ENCODE measurements around the gene ADIPOR2.
A peak's percentile ranks its signal among the peaks of the same experiment; 100 is the strongest.
"Not testable (repeated sequence)": the region's sequence is repeated elsewhere in the genome, so short reads cannot be mapped to it uniquely, and the experiment has no call there.

The ADIPOR2 gene

DNA sequence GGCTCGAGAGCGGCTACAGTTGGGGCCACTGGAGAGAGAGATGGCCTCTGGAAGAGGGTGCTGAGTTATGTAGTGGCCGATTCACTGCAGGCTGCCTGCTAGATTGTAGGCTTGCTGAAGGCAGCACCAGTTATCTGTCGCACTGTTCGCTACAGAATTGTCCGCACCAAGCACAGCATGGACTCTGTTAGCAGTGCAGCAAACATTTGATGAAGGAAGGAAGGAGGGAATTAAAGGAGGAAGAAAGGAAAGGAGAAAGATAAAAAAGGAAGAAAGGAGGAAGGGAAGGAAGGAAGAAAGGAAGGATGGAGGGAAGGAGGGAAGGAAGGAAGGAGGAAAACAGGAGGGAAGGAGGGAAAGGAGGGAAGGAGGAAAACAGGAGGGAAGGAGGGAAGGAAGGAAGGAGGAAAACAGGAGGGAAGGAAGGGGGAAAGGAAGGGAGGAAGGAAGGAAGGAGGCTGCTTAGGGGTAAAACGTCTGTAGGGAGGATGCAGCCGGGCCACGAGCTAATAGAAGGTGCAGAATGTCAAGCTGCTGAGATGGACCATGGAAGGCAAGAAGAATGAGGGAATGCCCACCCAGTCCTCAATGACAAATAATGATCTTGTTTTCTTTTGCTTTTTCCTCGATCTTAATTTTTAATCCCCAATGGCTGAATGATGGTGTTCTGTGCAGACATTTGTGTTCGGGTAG is 27.3 kb upstream of the ADIPOR2 start:
- DNase-seq, result no peak

DNA sequence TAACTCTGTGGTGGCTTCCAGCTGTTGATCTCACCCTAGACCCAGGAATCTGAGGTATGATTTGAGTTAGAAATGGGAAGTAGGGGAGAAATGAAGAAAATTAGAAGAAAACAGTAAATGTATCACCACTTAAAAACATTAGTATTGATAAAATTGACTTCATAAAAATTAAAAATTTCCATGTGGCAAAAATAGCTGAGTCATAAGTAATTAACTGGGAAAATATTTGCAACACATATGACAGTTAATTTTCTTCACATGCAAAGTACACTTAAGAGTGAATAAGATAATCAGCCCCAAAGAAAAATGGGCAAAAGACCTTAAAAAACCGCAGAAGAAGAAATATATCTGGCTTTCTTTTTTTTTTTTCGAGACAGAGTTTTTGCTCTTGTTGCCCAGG is 25.5 kb upstream of the ADIPOR2 start:
- no peak for DNase-seq

DNA sequence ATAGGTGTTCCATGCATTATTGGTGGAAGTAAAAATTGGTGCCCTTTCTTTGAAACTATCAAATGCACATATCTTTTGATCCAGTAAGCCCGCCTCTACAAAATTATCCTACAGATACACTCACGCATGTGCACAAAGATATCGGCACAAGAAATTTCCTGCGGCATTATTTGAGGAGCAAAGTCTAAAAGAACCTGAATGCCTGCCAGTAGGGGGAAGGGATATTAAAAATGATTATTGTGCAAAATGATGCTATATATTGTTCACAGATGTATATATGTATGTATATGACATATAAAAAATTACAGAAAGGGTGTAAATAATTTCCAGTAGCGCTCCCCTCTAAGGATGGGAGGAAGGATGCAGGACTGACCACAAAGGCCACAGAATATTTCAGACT is 24.7 kb upstream of the ADIPOR2 start:
- DNase-seq, result no peak

DNA sequence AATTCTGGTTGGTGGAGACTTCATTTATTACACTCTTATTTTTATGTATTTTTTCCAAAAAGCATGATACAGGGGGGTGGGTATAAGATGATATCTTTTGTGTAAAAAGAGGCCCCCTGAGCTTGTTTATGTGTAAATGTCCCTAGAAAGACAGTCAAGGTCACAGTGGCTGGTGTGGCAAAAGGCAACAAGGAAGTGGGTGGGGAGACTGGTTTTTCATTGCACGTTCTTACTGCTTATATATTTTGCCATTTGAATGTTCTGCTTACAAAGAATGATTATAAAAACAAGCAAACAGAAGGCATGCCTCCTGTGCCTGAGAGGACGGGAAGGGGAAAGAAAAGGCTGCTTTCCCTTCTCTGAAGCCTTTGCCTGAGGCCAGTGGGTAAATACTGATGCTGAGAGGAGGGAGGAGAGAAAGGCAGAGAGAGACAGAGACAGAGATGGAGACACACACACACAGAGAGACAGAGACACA is 24.1 kb upstream of the ADIPOR2 start:
- DNase-seq, result no peak

DNA sequence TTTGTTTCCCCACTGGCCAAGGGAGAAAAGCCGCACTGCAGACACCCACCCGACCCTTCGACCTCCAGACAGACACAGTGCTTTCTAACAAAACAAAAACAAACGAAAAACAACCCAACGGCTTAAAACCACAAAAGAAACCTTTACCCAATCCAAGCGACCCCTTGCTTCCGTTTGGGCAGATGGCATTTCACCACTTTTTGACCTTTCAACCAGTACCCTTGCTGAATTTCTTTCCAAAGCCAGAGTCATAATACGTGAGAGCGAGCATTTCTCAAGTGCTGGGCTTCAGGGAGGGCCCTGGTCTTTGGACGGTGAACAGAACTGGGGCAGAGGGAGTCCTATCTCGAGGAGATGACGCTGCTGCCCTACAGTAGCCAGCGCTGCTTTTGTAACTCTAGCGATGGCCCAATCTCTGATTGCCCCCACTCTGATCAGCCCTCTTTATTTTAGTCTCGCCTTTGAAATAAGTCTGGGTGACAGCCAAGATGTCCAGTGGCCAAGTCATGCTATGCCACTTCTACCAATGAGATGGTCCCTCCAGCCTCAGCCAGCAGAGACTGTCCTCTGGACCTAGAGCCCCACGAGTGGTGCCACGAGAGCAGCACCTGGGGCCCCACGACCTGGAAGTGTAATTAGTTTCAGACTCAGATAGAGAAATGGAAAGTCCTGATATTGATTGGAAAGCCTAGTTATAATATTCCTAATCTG is 21.9 kb upstream of the ADIPOR2 start:
- peak in 2 of 56 donors; percentile 18 to 44 for DNase-seq

DNA sequence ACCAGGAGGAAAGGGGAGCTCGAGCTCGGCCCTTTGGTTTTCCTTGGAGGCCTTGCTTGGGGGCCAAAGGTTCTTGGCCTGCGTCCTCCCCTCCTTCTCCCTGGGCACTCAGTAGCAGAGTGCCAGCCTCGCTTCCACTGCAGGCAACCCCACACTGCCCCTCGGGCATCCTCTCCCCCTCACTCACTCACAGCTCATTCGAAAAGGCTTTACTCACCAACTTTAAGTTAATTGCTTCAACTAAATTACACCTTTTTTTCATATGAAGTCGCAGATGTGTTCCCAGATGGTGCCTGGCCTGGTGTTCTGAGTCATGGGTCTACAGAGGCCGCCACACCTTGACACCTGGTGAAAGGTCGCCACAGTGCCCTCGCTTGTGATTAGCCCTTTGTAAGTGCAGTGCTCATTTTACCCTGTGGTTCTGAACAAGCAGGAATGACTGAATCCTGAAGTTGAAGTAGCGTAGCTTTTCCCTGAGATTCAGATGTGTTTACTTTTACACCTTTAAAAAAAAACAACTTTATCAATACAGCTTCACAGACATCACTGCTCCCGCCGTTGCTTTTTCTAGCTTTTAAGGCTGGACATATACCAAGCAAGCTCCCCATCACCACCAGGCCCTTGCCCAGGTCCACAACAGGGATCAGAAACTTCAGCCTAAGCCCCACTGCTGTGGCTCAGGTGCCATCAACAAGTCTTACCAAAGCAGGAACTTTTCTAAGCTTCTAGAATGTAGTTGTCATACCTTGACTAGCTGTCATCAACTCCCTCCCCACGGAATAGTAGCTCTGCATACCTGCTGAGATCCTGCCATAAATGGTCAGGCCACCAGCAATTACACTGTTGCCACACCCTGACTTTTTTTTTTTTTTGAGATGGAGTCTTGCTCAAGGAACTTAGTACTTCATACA is 20.3 kb upstream of the ADIPOR2 start:
- DNase-seq, result no peak

DNA sequence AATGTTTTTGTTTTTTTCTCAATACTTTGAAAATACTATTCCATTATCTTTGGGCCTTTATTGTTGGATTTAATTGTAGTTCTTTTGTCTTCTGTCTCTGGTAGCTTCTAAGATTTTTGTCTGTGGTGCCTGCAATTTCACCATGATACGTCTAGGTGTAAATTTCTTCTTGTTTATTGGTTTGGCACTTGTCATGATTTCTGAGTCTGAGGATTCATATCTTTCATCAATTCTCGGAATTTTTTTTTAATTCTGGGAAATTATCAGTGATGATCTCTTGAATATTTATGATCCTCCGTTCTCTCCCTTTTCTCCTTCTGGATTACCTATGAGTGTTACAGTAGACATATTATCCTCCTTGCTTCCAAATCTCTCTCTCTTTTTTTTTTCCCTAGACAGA is 14.8 kb upstream of the ADIPOR2 start:
- no peak for DNase-seq

DNA sequence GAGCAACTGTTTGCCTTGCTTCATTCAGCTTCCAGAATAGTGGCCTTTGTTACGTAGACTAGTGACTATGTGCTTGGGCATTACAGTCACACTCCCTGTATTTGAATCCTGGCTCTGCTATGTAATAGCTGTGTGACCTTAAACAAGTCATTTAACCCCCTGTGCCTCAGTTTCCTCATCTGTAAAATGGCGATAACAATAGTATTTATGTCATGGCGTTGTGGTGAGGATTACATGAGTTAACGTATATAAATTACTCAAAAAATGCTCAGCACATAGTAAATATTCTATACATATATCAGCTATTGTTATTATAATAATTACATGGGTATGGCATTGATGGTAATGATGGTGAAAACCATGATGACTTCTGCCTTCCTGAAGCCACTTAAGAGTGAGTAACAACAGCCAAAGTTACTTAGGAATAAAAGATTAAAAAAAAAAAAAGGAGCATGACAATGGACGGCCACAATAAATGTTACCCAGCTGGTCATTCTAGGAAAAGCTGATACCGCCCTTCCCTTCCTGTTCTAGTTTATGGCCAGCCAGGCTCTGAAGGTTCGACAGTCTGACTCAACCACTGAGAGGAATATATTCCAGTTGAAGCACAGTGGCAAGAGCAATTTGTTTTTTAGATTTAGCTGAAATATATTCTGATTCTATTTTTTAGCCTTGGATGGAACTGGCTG is 9.9 kb upstream of the ADIPOR2 start:
- DNase-seq, result no peak

DNA sequence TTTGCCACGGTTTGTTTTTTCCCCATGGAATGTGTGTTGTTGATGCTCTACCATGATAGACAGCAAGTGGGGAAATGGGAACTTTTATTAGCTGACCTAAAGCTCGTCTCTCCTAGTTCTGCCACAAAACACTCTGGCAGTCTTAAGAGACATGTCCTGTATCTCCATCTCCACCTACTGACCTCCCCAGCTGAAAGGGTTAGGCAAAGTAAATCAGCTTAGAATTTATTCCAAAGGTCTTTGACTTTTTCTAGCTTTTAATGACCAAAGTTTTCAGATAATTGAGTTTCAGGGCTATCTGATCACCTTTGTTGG is 9.4 kb upstream of the ADIPOR2 start:
- DNase-seq, result no peak

DNA sequence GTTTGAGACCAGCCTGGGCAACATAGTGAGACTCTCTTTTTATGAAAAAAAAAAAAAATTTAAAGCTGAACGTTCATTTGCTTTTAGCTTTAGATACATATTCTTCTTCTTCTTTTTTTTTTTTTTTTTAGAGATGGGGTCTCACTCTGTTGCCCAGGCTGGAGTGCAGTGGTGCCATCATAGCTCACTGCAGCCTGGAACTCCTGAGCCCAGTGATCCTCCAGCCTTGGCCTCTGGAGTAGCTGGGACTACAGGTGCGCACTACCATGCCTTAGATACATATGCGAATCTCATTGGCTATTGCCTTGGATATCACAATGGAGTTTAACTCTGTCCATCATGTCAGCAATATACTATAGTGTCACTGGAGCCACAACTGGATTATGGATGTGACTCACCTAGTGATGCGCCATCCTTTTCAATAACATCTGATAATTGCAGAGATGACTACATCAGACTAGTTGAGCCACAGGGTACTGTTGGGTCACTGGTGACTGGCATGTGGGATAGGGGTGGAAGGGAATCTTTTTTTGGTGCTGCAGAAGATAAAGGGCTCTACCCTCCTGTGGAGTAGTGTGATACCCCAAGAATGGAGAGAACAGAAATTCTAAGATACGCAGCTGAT is 2.7 kb upstream of the ADIPOR2 start:
- DNase-seq, result no peak

DNA sequence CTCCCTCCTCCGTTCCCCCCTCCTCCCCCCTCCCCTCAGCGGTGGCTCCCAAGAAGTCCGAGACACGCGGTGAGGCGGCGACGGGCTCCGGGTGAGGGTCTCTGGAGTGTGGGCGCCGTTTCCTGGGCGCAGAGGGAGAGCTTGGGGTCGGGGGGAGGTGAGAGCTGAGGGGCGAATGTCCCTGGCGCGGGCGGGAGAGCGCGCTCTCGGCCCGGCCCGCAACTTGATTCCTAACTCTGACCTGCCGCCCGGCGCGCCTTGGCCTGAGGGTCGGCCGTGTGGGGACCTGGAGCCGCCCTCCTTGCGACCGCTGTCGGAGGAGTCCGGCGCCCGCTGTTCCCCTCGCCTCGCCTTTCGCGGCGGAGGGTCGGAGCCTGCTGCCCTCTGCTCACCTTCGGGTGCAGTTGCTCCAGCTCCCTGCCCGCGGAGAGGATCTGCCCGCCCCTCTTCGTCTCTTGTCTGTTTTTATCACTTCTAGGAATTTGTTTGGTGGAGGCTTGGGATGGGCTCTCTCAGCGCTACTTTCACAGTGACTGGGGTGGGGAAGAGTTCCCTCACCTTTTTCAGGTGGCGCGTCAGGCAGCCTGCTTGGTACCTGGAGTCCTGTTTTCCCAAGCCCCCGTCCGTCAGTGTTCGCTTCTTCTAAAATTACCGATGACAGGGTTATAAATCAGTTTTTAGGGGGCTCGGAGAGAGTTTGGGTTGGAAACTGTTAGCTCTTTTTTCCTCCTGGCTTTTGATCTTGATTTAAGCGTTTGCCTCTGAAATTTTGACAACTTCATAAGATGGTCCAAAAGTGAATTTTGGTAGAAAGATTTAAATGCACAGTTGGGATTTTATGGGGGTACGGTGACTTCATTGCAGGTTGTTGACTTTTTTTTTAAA is 495 bp downstream of the ADIPOR2 start:
- DNase-seq, result peak in 17 of 56 donors; percentile 29 to 76 (median 58)

DNA sequence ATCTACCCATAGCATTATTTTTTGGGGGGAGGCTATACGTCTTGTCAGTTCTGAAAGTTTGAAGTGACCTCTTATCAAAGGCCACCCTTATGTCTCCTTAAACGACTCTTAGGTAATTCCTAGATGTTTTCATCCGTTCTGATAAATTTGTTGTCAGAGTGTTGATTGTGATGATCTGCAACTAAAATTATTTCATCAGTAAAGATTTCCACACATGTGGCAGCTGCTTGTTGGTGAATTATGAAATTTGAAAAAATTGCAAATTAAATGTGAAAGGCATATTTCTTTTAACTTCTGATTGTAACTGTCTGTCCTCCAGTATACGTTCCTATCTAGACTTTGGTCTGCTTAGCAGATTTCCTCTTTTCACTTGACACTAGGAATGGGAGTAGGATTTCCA is 1.4 kb downstream of the ADIPOR2 start:
- DNase-seq, result no peak

DNA sequence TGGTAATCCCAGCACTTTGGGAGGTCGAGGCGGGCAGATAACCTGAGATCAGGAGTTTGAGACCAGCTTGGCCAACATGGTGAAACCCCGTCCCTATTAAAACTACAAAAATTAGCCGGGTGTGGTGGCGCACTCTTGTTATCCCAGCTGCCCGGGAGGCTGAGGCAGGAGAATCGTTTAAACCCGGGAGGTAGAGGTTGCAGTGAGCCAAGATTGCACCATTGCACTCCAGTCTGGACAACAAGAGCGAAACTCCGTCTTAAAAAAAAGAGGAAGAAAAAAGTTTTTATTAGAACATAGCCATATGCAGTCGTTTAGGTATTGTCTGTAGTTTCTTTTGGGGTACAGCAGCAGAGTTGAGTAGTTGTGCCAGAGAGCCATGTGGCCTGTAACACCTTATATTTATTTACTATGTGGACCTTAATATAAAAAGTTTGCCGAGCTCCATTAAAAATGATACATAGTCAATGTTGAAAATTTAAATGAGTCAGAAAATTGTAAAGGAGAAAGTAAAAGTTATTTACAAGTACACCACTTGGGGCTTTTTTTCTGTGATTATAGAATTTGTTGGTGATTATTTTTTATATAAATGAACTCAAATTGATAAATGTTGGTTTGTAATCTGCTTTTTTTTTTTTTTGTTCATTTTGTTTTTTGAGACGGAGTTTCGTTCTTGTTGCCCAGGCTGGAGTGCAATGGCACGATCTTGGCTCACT is 2.2 kb downstream of the ADIPOR2 start:
- DNase-seq, result no peak

DNA sequence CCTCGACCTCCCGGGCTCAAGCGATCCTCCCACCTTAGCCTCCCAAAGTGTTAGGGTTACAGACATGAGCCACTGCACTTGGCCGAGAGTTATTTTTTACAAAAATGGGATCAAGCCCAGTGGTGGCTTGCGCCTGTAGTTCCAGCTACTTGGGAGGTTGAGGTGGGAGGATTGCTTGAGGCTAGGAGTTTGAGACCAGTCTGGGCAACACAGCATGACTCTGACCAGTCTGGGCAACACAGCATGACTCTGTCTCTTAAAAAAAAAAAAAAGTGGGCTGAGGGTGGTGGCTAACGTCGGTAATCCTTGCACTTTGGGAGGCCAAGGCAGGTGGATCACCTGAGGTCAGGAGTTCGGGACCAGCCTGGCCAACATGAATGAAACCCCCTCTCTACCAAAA is 4.2 kb downstream of the ADIPOR2 start:
- not testable (repeated sequence) for DNase-seq

DNA sequence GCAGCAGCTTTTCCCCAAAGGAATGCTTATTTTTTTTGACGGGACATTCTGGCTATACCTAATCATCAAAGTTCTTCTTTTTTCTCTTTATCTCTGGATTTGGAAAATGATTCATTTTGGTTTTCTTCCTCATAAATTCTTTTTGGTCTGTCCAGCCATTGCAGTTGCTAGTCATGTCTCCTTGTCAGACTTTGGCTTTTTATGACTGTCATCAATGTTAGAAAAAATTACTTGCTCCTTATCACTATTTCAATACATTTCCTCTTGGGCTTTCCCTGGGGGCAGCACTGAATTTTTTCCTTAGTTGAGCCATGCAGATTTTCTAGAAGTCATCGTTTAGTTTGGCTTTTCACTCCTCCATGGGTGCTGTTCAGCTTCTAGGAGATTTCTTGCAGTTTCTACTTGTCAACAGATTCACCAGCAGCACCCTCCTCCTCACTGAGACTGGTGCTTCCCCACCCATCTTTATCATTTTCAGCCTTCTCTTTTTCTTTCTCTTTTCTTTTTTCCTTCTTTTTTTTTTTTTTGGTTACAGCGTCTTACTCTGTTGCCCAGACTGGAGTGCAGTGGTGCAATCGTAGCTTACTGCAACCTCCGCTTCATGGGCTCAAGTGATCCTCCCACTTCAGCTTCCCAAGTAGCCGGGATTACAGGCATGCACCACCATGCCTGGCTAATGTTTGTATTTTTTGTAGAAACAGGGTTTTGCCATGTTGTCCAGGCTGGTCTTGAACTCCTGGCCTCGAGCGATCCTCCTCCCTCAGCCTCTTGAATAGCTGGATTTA is 5.2 kb downstream of the ADIPOR2 start:
- no peak for DNase-seq

DNA sequence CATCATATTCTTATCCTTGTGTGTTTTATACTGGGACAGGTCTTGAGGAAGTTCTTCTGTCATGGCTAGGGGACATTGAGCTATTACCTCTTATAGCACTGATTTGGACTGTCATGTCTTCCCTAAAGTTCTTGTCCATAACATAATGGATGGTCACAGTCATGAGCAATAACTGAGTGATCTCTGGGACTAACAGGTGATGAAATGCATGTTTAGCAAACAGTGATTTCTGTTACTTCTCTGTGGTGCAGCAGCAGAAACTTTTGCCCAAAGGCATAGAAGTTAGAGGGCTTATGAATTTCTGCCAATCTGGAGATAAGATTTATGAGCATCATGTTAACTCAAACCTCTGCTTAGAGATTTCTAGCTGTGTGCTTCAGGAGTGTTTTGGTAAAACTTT is 5.9 kb downstream of the ADIPOR2 start:
- no peak for DNase-seq

DNA sequence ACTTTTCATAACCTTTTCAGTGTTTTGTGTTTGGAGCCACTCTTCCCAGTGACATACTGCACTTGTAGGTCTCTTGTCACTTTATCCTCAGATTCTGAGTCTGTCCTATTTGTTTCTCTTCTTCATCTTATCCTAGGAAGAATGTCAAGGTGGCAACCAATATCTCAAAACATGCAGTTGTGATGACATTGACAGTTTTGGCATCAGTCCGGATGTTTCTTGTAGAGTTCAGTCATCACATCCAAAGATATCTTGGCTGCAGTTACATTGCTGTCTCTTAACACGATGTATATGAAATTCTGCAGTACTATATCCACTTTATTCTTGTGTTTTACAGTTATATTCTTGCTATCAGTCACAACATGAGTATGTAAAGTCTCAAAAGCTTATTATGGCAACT is 6.4 kb downstream of the ADIPOR2 start:
- no peak for DNase-seq

DNA sequence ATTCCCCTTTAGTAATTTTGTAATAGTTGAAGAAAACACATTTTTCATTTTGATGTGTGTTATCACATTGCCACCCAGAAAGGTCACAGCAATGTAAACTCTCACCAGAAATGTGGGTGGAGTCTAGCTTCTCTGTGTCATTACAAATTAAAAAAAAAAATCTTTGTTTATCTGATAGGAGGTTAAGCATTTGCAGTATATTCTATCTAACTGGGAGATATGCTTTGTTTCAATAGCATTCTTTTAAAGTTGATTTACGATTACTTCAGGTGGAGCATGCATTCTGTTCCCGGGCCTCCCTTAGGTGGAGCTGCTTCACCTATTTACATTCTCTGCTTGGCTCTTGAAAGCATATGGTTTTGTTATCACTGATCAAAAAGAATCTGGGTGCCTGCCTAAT is 7.8 kb downstream of the ADIPOR2 start:
- no peak for DNase-seq

DNA sequence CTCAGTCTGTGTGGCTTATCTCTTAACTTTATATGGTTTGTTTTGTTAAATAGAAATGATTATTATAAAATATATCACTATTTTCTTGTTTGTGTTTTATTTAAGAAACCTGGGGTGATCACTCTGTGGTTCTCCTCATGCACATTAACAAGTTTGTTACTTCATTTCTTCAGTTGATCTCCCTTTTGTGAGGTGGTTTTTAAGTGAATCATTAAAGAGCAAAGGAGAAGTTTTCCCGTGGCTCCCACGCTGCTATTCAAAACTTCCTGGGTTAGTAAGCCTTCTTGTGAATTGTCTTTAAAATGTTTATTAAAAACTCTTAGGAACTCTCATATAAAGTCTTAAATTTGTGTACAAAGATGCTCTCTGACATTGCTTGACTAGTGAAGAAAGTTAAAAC is 11.8 kb downstream of the ADIPOR2 start:
- no peak for DNase-seq

Data from nucleus accumbens (tissue), 56 donors.